ENCODE data around the gene RCAN1.
"Not testable (repeated sequence)": the region's sequence is repeated elsewhere in the genome, so short reads cannot be mapped to it uniquely, and the experiment has no call there.

The RCAN1 gene

DNA sequence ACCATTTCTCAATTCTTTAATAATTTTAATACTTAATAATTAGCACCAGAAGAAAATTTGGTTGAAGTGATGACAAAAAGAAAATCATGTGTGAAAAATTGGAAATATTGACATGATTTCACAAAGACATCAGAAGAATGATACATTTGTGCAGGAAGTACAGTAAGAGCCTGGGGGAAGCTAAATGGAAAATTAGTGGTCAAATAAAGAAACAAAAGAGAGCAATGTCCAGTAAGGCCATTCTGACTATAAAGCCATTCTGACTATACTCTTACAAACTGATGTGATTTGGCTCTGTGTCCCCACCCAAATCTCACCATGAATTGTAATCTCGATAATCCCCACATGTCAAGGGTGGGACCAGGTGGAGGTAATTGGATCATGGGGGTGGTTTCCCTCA, 54.3 kb downstream of the RCAN1 start:
- no peak overlapping the region for H3K9ac ChIP-seq
- H3K9me3 ChIP-seq, result peaks cover 41% of the 10 kb centered on the region
- H3K27me3 ChIP-seq, result no peaks in the 10 kb centered on the region
- H3K27ac ChIP-seq, result no peak overlapping the region
- no peak for TF ChIP-seq Cebpa-rat (IDR thresholded peaks at IDR 0.05)
- H3K36me3 ChIP-seq, result peaks cover 14% of the 10 kb centered on the region
- H3K4me2 ChIP-seq, result no peak overlapping the region
- H3K4me1 ChIP-seq, result peaks cover 18% of the 10 kb centered on the region
- no peaks in the 10 kb centered on the region; the same call in 1 of the 2 replicates for H4K20me1 ChIP-seq
- H3K4me3 ChIP-seq, result no peak overlapping the region

DNA sequence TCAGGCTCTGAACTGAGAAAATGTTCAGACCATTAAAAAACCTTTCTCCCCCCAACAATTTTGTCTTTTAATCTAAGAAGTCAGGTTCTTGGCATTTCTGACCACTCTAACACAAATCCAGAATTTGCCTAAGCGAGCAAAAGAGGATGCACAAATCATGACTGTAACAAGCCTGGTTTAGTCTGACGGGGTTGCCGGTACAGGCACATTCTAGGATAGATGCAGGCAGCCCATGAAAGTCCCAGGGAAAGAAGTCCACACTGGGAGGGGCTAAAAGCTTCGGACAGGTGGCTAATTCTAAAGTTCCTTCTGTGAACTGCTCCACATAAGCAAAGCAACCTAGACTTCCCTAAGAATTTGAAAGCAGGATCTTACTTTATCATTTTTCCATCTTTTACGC, 54.9 kb downstream of the RCAN1 start:
- no peaks in the 10 kb centered on the region; the same call in 1 of the 2 replicates for H4K20me1 ChIP-seq
- H3K9me3 ChIP-seq, result peaks cover 41% of the 10 kb centered on the region
- H3K9ac ChIP-seq, result no peak overlapping the region
- H3K4me2 ChIP-seq, result no peak overlapping the region
- H3K36me3 ChIP-seq, result peaks cover 15% of the 10 kb centered on the region; the same call in 1 of the 2 replicates
- H3K4me1 ChIP-seq, result peaks cover 12% of the 10 kb centered on the region
- no peak overlapping the region for H3K27ac ChIP-seq
- no peak for TF ChIP-seq Cebpa-rat (IDR thresholded peaks at IDR 0.05)
- H3K4me3 ChIP-seq, result no peak overlapping the region
- H3K27me3 ChIP-seq, result no peaks in the 10 kb centered on the region

DNA sequence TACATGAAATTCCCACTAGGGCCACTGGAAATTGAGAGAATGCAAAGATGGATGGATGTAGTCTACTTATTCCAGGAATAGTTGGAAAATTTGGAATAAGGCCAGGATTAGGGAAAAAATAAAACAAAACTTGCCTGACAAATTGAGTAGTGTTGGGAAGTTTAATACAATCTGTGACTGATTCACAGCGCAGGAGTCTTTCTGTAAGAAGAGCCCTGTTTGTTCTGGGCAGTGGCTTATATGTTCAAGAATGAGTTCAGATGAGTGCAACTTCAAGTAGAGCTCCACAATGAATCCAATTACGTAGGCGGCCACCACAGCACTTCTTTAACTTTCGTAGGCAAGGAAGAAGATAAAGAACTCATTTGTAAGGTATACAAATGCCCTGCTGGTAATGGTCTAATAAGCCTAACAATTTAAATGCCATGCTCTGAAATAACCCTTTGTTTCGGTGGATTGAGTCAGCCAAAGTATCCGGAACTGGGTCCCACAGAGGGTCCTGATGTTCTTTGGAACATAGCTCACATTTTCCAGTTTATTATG, 55.8 kb downstream of the RCAN1 start:
- Histone ChIP-seq H4K20me1 (no peaks in the 10 kb centered on the region; the same call in 1 of the 2 replicates), H3K9me3 (peaks cover 42% of the 10 kb centered on the region), H3K36me3 (0 out of 2 replicates have a peak, but pooled peaks cover 11% of the 10 kb centered on the region)

DNA sequence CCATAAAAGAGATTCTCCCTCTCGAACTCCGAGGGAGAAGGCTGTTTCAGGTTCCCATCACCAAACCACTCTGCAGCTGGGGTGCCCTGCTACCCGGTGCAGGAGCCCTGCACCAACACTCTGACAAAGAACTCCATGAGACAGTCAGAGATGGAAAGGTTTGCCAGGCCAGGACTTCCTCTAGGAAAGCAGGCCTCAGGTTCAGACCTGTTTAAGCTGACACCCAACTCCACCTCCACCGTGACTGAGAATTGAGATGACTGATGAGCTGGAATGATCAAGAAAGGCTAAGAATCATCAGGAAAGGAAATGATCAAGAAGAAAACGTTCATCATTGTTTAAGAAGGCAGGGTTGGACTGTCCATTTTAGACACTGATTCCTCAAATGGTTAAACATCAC, 56.7 kb downstream of the RCAN1 start:
- no peaks in the 10 kb centered on the region; the same call in 1 of the 2 replicates for H4K20me1 ChIP-seq
- peaks cover 34% of the 10 kb centered on the region for H3K9me3 ChIP-seq
- no peak overlapping the region for H3K4me3 ChIP-seq
- H3K27me3 ChIP-seq, result no peaks in the 10 kb centered on the region
- H3K36me3 ChIP-seq, result 0 out of 2 replicates have a peak, but pooled peaks cover 7% of the 10 kb centered on the region
- no peak overlapping the region for H3K27ac ChIP-seq
- H3K4me2 ChIP-seq, result no peak overlapping the region
- 0 out of 2 replicates have a peak, but pooled peaks cover under 1% of the 10 kb centered on the region for H3K4me1 ChIP-seq
- no peak for TF ChIP-seq Cebpa-rat (IDR thresholded peaks at IDR 0.05)
- H3K9ac ChIP-seq, result no peak overlapping the region

More for the DNA sequence above, 55.8 kb downstream of the RCAN1 start:
- H3K4me1 ChIP-seq, result peaks cover 5% of the 10 kb centered on the region; the same call in 1 of the 2 replicates
- H3K4me3 ChIP-seq, result no peak overlapping the region
- TF ChIP-seq Cebpa-rat (IDR thresholded peaks at IDR 0.05), result no peak
- H3K27me3 ChIP-seq, result no peaks in the 10 kb centered on the region
- H3K27ac ChIP-seq, result no peak overlapping the region
- no peak overlapping the region for H3K4me2 ChIP-seq
- H3K9ac ChIP-seq, result no peak overlapping the region

DNA sequence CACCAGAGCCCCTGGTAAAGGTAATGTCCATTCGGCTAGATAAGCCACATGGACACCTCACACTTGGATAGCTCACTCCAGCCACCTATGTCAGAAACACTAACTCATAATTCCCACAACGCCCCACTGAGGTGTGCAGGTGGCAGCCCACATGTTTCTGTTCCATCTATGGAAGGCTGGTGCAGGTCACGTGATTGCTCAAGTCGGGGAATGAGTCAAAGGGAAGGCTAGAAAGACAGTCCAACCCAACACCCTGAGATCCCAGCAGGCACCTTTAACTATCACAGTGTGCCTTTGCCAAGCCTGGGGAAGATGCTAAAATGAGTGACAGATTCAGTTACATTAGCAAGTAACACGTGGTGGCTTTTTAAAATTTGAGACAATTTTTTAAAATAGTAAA, 57.7 kb downstream of the RCAN1 start:
- Histone ChIP-seq H3K4me3 (no peak overlapping the region), H3K27ac (no peak overlapping the region), H3K9ac (no peak overlapping the region), H3K9me3 (peaks cover 26% of the 10 kb centered on the region), H3K27me3 (no peaks in the 10 kb centered on the region), H3K4me1 (peaks cover 9% of the 10 kb centered on the region), H3K4me2 (no peak overlapping the region), H4K20me1 (no peaks in the 10 kb centered on the region; the same call in 1 of the 2 replicates), H3K36me3 (0 out of 2 replicates have a peak, but pooled peaks cover 7% of the 10 kb centered on the region)
- no peak for TF ChIP-seq Cebpa-rat (IDR thresholded peaks at IDR 0.05)

DNA sequence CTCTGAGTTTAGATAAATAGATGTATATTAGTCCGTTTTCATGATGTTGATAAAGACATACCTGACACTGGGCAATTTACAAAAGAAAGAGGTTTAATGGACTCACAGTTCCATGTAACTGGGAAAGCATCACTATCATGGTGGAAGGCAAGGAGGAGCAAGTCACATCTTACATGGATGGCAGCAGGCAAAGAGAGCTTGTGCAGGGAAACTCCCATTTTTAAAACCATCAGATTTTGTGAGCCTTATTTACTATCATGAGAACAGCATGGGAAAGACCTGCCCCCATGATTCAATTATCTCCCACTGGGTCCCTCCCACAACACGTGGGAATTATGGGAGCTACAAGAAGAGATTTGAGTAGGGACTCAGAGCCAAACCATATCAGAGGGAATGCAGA, 60.2 kb downstream of the RCAN1 start:
- Histone ChIP-seq H3K4me1 (peaks cover 12% of the 10 kb centered on the region), H3K36me3 (peaks cover 14% of the 10 kb centered on the region), H3K9me3 (peaks cover 21% of the 10 kb centered on the region)
- not testable (repeated sequence) for H3K9ac ChIP-seq, H3K27me3 ChIP-seq, H3K27ac ChIP-seq, H3K4me3 ChIP-seq, H4K20me1 ChIP-seq, H3K4me2 ChIP-seq

DNA sequence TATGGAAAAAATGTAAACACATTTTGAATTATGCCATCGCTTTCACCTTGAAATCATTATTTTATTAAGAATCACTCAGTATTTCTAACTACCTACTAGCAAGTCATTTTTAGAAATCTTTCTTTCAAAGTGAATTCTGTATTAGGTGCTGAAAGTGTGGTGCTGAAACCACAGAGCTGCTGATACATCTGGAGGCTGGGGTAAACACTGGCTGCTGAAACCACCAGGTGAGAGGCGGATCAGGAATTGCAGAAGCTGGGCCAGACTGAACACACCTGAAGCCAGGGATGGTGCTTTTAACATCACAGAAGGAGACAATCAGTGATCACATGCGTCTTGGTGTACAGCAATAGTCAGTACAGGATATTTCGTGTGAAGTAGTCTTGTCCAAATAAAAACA, 60.7 kb downstream of the RCAN1 start:
- Histone ChIP-seq H3K4me2 (no peak overlapping the region), H4K20me1 (no peaks in the 10 kb centered on the region), H3K27ac (no peak overlapping the region), H3K27me3 (no peaks in the 10 kb centered on the region), H3K36me3 (peaks cover 14% of the 10 kb centered on the region), H3K9ac (no peak overlapping the region), H3K4me3 (no peak overlapping the region), H3K9me3 (peaks cover 21% of the 10 kb centered on the region), H3K4me1 (peaks cover 12% of the 10 kb centered on the region)
- TF ChIP-seq Cebpa-rat (IDR thresholded peaks at IDR 0.05), result no peak

DNA sequence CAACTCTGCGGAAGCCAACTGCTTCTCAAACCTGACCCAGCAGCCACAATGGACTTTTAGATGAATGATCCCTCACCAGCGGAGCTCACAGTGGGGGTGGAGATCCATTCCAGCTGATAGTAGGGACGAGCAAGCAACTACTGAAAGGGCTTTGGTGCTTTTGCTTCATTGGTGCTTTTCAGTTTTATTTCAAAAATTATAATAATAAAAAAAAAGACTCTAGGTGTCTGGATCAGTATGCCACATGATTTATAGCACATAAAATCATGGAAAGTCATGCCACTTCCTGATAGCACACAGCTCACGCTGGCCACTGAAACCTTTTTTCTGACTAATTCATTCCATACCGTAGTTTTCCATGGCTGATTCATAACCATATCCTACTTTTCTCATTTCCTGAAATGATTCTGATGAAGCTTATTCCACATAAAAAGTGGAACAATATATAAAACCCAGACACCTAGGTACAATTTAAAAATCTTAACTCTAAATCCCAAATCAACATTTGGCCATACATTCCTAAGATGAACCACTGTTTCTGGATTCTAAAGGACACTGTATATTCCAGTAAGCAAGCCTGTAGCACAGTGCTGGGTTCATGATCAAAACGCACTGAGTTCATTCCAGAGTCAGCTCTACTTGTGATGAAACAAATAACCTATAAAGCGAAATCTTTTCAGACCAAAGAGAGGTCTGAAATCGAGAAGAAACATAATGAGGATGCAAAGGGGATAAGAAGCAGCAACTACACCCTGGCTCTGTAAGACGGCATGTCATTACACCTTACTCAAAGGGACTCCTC, 61.6 kb downstream of the RCAN1 start:
- Histone ChIP-seq H3K27ac (no peak overlapping the region), H3K4me2 (peak overlapping the region; percentile 29), H3K9ac (no peak overlapping the region), H3K36me3 (peaks cover 14% of the 10 kb centered on the region), H3K27me3 (no peaks in the 10 kb centered on the region), H3K4me1 (peaks cover 12% of the 10 kb centered on the region), H4K20me1 (no peaks in the 10 kb centered on the region), H3K4me3 (no peak overlapping the region), H3K9me3 (peaks cover 21% of the 10 kb centered on the region)
- TF ChIP-seq Cebpa-rat (IDR thresholded peaks at IDR 0.05), result no peak

DNA sequence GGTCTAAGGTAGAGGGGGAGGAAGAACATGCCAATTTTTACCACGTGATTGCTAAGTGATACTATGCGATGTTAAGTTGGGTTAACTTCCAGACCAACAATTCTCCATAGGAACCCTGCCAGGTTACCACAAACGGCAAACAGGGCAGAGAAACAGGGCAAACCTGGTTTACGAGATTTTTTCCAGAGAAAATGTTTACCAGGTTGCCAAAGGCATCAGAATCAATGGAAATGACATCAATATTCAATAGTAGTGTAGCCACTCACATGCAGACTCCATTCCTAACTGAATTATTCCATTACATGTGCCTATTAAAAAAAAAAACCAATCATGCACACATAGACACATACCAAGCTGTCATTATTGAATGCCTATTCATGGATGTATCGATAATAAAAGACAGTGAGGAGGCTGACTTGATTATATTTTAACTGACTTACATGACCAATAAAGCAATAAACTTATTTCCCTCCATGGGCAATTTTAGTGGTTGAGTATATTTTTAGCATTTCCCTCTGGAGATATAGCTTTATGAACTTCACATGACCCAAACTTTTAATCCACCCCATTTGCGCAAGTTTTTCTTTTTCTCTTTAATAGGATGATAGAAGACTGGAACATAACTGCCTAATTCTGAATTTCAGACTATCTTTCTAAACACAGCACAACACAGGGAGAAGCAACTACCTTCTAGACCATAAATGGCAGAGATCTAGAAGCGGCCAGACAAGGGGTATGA, 62.4 kb downstream of the RCAN1 start:
- no peaks in the 10 kb centered on the region for H4K20me1 ChIP-seq
- peak overlapping the region; percentile 29 for H3K4me2 ChIP-seq

More for the DNA sequence above, 62.4 kb downstream of the RCAN1 start:
- H3K27me3 ChIP-seq, result no peaks in the 10 kb centered on the region
- H3K9me3 ChIP-seq, result peaks cover 21% of the 10 kb centered on the region
- no peak overlapping the region for H3K4me3 ChIP-seq
- no peak overlapping the region for H3K27ac ChIP-seq
- H3K36me3 ChIP-seq, result peaks cover 14% of the 10 kb centered on the region
- H3K9ac ChIP-seq, result no peak overlapping the region
- H3K4me1 ChIP-seq, result peaks cover 12% of the 10 kb centered on the region
- no peak for TF ChIP-seq Cebpa-rat (IDR thresholded peaks at IDR 0.05)

All from BLaER1 (cell line).